ENCODE data around the gene CDH4. TPM values are rescaled to one million over a fixed set of nuclear protein-coding genes. Genes with fewer than 3 reads are reported as not detected.

Gene CDH4
- total RNA-seq, 1 donor from 2014 or later, result 39.7 TPM

DNA sequence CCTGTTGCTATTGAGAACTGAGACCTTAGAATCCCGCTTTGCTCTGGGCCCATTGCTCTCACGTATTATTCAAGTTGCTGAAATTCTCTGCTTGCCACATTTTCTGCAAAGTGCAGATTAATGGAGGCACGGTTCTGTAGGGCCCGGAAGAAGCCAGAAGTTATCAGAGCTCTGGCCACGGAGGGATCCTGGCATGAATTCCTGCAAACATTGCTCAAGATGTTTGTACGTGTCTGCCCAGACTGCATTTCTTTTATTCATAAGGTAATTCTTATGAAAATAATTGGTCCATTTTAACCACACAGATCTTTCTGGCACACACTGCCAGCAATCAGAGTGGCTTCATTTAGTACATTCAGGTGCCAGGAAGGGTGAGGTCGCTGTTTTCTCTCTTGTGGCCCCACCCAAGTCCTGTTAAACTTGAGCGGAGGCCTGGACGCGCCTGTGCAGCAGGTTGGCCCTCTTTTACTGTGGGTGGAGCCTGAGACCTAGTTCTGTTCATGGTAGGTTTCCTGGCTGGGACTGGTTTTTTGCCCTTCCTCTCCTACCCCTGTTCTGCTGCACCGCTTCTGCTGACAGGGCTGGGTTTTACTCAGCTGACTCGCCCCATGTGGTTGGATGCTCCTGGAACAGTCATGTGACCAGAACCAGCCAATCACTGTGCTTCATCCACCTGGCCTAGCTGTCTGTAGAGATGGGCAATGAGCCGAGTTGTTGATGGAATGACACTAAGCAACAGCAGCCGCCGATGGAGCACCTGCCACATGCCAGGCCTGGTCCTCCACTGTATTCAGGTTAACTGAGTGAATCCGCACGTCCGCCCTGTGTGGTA lies 230.2 kb downstream of the CDH4 start:
- no peaks in the 10 kb centered on the region for H3K36me3 ChIP-seq (ENCODE audit: control insufficient read depth, insufficient read depth, low read length)
- TF ChIP-seq, protein P1, sequence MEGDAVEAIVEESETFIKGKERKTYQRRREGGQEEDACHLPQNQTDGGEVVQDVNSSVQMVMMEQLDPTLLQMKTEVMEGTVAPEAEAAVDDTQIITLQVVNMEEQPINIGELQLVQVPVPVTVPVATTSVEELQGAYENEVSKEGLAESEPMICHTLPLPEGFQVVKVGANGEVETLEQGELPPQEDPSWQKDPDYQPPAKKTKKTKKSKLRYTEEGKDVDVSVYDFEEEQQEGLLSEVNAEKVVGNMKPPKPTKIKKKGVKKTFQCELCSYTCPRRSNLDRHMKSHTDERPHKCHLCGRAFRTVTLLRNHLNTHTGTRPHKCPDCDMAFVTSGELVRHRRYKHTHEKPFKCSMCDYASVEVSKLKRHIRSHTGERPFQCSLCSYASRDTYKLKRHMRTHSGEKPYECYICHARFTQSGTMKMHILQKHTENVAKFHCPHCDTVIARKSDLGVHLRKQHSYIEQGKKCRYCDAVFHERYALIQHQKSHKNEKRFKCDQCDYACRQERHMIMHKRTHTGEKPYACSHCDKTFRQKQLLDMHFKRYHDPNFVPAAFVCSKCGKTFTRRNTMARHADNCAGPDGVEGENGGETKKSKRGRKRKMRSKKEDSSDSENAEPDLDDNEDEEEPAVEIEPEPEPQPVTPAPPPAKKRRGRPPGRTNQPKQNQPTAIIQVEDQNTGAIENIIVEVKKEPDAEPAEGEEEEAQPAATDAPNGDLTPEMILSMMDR (IDR thresholded peaks at IDR 0.05; ENCODE audit: insufficient read depth, low read length, poor library complexity, severe bottlenecking), result no peak
- DNase-seq (ENCODE audit: low read depth), result no peak

DNA sequence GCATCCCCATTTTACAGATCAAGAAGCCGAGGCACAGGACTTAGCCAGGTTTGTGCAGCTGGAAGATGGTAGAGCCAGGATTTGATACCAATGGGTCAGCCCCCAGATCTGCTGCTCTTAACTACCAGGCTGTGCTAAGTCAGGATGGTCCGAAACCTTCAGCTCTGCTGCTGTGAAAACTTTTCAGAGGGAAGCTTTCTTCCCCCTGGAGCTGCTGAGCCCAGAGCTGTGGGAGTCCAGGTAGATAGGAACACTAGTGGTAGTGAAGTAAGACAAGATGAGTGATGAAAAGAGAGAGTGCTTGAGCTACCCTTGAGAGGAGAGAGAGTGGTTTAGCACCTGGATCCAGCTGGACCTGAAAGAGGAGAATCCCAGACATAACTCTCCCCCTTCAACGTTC lies 230.8 kb downstream of the CDH4 start:
- TF ChIP-seq, protein P1 (IDR thresholded peaks at IDR 0.05; ENCODE audit: insufficient read depth, low read length, poor library complexity, severe bottlenecking), result no peak
- H3K36me3 ChIP-seq (ENCODE audit: control insufficient read depth, insufficient read depth, low read length), result no peaks in the 10 kb centered on the region
- DNase-seq (ENCODE audit: low read depth), result no peak
- H3K4me3 ChIP-seq (ENCODE audit: low read depth, low read length), result no peak overlapping the region
- no peaks in the 10 kb centered on the region for H3K27me3 ChIP-seq (ENCODE audit: control insufficient read depth, insufficient read depth, low read length)

More for the DNA sequence above, 230.2 kb downstream of the CDH4 start:
- no peaks in the 10 kb centered on the region for H3K27me3 ChIP-seq (ENCODE audit: control insufficient read depth, insufficient read depth, low read length)
- no peak overlapping the region for H3K4me3 ChIP-seq (ENCODE audit: low read depth, low read length)

GRCh38 chr20:61483336-61484067 lies 231.4 kb downstream of the CDH4 start:
- Histone ChIP-seq H3K36me3 (ENCODE audit: control insufficient read depth, insufficient read depth, low read length) (no peaks in the 10 kb centered on the region), H3K27me3 (ENCODE audit: control insufficient read depth, insufficient read depth, low read length) (no peaks in the 10 kb centered on the region), H3K4me3 (ENCODE audit: low read depth, low read length) (no peak overlapping the region)
- TF ChIP-seq, protein P1 (IDR thresholded peaks at IDR 0.05; ENCODE audit: insufficient read depth, low read length, poor library complexity, severe bottlenecking), result no peak
- no peak for DNase-seq (ENCODE audit: low read depth)

GRCh38 chr20:61486198-61486597 lies 234.1 kb downstream of the CDH4 start:
- H3K36me3 ChIP-seq (ENCODE audit: control insufficient read depth, insufficient read depth, low read length), result no peaks in the 10 kb centered on the region
- H3K4me3 ChIP-seq (ENCODE audit: low read depth, low read length), result no peak overlapping the region
- no peak for DNase-seq (ENCODE audit: low read depth)
- TF ChIP-seq, protein P1 (IDR thresholded peaks at IDR 0.05; ENCODE audit: insufficient read depth, low read length, poor library complexity, severe bottlenecking), result no peak
- no peaks in the 10 kb centered on the region for H3K27me3 ChIP-seq (ENCODE audit: control insufficient read depth, insufficient read depth, low read length)

DNA sequence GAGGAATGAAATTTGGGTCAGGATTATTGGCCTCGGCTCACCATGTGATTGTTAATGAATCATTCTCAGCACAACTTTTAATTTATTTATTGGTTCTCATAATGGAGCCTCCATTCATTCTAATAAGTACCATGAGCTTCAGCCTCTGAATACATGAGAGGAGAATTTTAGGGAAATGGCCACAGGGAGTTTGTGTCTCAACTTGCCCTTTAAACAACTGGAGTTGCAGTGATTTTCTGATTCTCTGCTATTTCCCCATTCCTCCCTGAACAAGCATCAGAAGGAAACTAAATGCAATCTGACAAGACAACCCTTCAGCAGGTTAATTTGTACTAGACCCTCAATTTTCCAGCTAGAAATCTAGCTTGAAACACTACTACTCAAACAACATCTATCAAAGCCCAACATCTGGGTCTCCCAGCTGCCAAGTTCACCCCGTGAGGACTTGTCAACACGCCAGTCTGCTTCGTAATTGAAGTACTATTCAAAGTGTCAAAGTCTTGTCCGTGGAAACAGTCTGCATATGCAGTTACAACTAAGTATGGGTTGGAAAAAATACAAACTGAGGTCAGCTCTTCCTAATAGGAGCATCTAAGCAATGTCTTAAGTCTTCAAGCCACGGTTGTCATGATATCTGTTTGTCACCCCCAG lies 235.4 kb downstream of the CDH4 start:
- Histone ChIP-seq H3K4me3 (ENCODE audit: low read depth, low read length) (no peak overlapping the region), H3K36me3 (ENCODE audit: control insufficient read depth, insufficient read depth, low read length) (no peaks in the 10 kb centered on the region), H3K27me3 (ENCODE audit: control insufficient read depth, insufficient read depth, low read length) (no peaks in the 10 kb centered on the region)
- no peak for DNase-seq (ENCODE audit: low read depth)
- TF ChIP-seq, protein P1 (IDR thresholded peaks at IDR 0.05; ENCODE audit: insufficient read depth, low read length, poor library complexity, severe bottlenecking), result no peak
